PC-9 (cell line): ENCODE data around the gene ZNF420. TPM values are rescaled to one million over a fixed set of nuclear protein-coding genes. Genes with fewer than 3 reads are reported as not detected.

ENCODE experiments used
- BruUV-seq: library from RNA; stranded (reverse); fragments of 400-500 nt; replicated peaks from 2 replicates; lab custom pipeline; 2021; lab: Mats Ljungman, UMichigan
- CTCF ChIA-PET: fragments of 300-600 bp; sonication (Branson Sonifier 250); formaldehyde crosslinking; loops from one replicate; lab custom pipeline; 2022; ENCODE audit warnings: antibody characterized with exemption; lab: Charles Lee
- POLR2A ChIA-PET: fragments of 300-600 bp; sonication (Branson Sonifier 250); formaldehyde crosslinking; loops from one replicate; lab custom pipeline; 2022; ENCODE audit warnings: antibody characterized with exemption; ENCODE audit not compliant: unreplicated experiment; lab: Charles Lee
- DNase-seq, 2 experiments: peaks; one replicate each; pipeline versions ENCODE4 v3.0.0 to v3.0.0-alpha.2; 2015 to 2022; ENCODE audit warnings: mixed read lengths in 1 of 2
- H2AFZ ChIP-seq: fragments of 200-600 bp; sonication (generic); 2 replicates; pipeline ENCODE4 v1.8.1; 2017; ENCODE audit warnings: antibody characterized with exemption
- H3F3A ChIP-seq: fragments of 200-600 bp; sonication (generic); 2 replicates; pipeline ENCODE4 v1.8.1; 2017; ENCODE audit warnings: antibody characterized with exemption, mild to moderate bottlenecking, low read depth; ENCODE audit not compliant: insufficient read depth
- H3K27ac ChIP-seq: fragments of 200-600 bp; sonication (generic); 2 replicates; pipeline ENCODE4 v1.6.1; 2016; ENCODE audit warnings: mixed run types
- H3K27me3 ChIP-seq: fragments of 200-600 bp; sonication (generic); 2 replicates; pipeline ENCODE4 v1.6.1; 2016; ENCODE audit warnings: low read depth, mixed run types; ENCODE audit not compliant: insufficient read depth
- H3K36me3 ChIP-seq: fragments of 200-600 bp; sonication (generic); 2 replicates; pipeline ENCODE4 v1.6.1; 2016; ENCODE audit warnings: low read depth, mixed run types
- H3K4me1 ChIP-seq: fragments of 200-600 bp; sonication (generic); replicated peaks from 2 replicates; pipeline ENCODE4 v1.6.1; 2016; ENCODE audit warnings: mixed run types; ENCODE audit not compliant: insufficient read depth
- H3K4me2 ChIP-seq: fragments of 200-600 bp; sonication (generic); 2 replicates; pipeline ENCODE4 v1.6.1; 2017; ENCODE audit warnings: mixed run types
- H3K4me3 ChIP-seq: fragments of 200-600 bp; sonication (generic); 2 replicates; pipeline ENCODE4 v1.6.1; 2016; ENCODE audit warnings: mixed run types
- H3K79me2 ChIP-seq: fragments of 200-600 bp; sonication (generic); 2 replicates; pipeline ENCODE4 v1.6.1; 2017; ENCODE audit warnings: low read depth, mixed run types
- H3K9me2 ChIP-seq: fragments of 200-600 bp; sonication (generic); 2 replicates; pipeline ENCODE4 v1.8.1; 2017; ENCODE audit warnings: mild to moderate bottlenecking; ENCODE audit not compliant: insufficient read depth
- H3K9me3 ChIP-seq: fragments of 200-600 bp; sonication (generic); 2 replicates; pipeline ENCODE4 v1.8.1; 2016; ENCODE audit warnings: low read depth; ENCODE audit not compliant: insufficient read depth
- H4K20me1 ChIP-seq: fragments of 200-600 bp; sonication (generic); 2 replicates; pipeline ENCODE4 v1.8.1; 2017; ENCODE audit not compliant: insufficient read depth
- EZH2 ChIP-seq: fragments of 200-600 bp; sonication (generic); IDR thresholded peaks from 2 replicates; pipeline ENCODE4 v1.8.0; 2017; ENCODE audit warnings: antibody characterized with exemption, low read depth
- intact Hi-C: fragments of 100-400 bp; cut with micrococcal nuclease; formaldehyde crosslinking; loops from one replicate; pipeline ENCODE4 v1.10.0; 2022; ENCODE audit not compliant: unreplicated experiment
- total RNA-seq: library from RNA; stranded (reverse); gene quantifications from 2 replicates; pipeline ENCODE4 v1.2.3, GENCODE V29; 2021
- TF ChIP-seq, protein P1 (sequence below): fragments of 200-600 bp; sonication (generic); conservative IDR thresholded peaks from 2 replicates; pipeline ENCODE4 v1.6.1; 2017; ENCODE audit warnings: mixed run types, antibody characterized with exemption, mild to moderate bottlenecking, moderate library complexity

ZNF420 gene
- total RNA-seq, 1 experiment from 2014 or later = 4.7 TPM

DNA sequence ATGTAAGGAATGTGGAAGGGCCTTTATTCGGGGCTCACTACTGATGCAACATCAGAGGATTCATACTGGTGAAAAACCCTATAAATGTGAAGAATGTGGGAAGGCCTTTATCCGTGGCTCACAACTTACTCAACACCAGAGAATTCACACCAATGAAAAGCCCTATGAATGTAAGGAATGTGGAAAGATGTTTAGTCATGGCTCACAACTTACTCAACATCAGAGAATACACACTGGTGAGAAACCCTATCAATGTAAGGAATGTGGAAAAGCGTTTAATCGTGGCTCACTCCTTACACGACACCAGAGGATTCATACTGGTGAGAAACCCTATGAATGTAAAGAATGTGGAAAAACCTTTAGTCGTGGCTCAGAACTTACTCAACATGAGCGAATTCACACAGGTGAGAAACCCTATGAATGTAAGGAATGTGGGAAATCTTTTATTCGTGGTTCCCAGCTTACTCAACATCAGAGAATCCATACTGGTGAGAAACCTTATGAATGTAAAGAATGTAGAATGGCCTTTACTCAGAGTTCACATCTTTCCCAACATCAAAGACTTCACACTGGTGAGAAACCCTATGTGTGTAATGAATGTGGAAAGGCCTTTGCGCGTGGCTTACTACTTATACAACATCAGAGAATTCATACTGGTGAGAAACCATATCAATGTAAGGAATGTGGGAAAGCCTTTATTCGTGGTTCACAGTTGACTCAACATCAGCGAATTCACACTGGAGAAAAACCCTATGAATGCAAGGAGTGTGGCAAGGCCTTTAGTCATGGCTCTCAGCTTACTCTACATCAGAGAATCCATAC is 50.0 kb downstream of the ZNF420 start:
- Histone ChIP-seq H3K4me3 (0 out of 2 replicates have a peak overlapping the region, but pooled peaks have one; percentile 19), H3K9me3 (peaks cover 92% of the 10 kb centered on the region), H3K27ac (no peak overlapping the region), H3F3A (peaks cover 20% of the 10 kb centered on the region; the same call in 1 of the 2 replicates), H2AFZ (no peak overlapping the region), H3K4me1 (no peaks in the 10 kb centered on the region), H3K79me2 (no peaks in the 10 kb centered on the region), H3K36me3 (peaks cover 18% of the 10 kb centered on the region), H4K20me1 (no peaks in the 10 kb centered on the region), H3K4me2 (no peak overlapping the region), H3K9me2 (no peaks in the 10 kb centered on the region), H3K27me3 (no peaks in the 10 kb centered on the region)
- CTCF ChIA-PET = no interaction called here
- POLR2A ChIA-PET = no interaction called here
- intact Hi-C loops = no loop called here
- DNase-seq = no peak
- no TSS peak for BruUV-seq
- no peak for TF ChIP-seq EZH2
- TF ChIP-seq, protein P1, sequence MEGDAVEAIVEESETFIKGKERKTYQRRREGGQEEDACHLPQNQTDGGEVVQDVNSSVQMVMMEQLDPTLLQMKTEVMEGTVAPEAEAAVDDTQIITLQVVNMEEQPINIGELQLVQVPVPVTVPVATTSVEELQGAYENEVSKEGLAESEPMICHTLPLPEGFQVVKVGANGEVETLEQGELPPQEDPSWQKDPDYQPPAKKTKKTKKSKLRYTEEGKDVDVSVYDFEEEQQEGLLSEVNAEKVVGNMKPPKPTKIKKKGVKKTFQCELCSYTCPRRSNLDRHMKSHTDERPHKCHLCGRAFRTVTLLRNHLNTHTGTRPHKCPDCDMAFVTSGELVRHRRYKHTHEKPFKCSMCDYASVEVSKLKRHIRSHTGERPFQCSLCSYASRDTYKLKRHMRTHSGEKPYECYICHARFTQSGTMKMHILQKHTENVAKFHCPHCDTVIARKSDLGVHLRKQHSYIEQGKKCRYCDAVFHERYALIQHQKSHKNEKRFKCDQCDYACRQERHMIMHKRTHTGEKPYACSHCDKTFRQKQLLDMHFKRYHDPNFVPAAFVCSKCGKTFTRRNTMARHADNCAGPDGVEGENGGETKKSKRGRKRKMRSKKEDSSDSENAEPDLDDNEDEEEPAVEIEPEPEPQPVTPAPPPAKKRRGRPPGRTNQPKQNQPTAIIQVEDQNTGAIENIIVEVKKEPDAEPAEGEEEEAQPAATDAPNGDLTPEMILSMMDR = no peak

DNA sequence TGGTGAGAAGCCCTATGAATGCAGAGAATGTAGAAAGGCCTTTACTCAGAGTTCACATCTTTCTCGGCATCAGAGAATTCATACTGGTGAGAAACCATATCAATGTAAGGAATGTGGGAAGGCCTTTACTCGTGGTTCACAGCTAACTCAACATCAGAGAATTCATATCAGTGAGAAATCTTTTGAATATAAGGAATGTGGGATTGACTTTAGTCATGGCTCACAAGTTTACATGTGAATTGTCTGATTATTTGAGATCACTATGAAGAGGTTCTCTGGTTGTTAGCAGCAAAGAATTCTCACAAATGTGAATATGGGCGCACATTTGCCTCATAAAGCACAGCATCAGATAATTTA is 50.6 kb downstream of the ZNF420 start:
- intact Hi-C loops = no loop called here
- H3K9me3 ChIP-seq = peaks cover 94% of the 10 kb centered on the region
- BruUV-seq = no TSS peak
- no peak for DNase-seq
- peak overlapping the region; percentile 19; the same call in 1 of the 2 replicates for H3K4me3 ChIP-seq
- H3K79me2 ChIP-seq = no peaks in the 10 kb centered on the region
- CTCF ChIA-PET = no interaction called here
- no peaks in the 10 kb centered on the region for H3K9me2 ChIP-seq
- peaks cover 18% of the 10 kb centered on the region for H3K36me3 ChIP-seq
- no peak for TF ChIP-seq EZH2
- TF ChIP-seq, protein P1 = no peak
- no peak overlapping the region for H2AFZ ChIP-seq
- H3F3A ChIP-seq = peaks cover 20% of the 10 kb centered on the region; the same call in 1 of the 2 replicates
- H3K27ac ChIP-seq = no peak overlapping the region
- no peaks in the 10 kb centered on the region for H3K27me3 ChIP-seq
- no peaks in the 10 kb centered on the region for H4K20me1 ChIP-seq
- no peaks in the 10 kb centered on the region for H3K4me1 ChIP-seq
- no peak overlapping the region for H3K4me2 ChIP-seq
- POLR2A ChIA-PET = no interaction called here

DNA sequence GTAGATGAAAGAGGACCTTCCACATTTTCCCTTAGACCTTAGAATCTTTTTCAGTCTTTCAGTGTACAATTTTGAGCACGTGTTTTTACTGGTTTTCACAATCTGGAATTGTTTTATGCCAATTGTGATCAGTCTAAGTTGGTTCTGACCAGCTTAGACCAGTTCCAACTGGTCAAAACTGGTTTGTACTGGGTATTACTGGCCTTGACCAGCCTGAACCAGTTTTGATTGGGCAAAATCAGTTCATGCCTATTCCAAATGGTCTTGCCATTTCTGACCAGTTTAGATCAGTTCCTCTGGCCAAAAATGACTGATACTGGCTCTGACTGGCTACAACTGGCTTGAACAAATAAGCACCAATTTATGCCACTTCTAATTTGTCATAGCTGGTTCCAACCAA is 57.9 kb downstream of the ZNF420 start:
- BruUV-seq = no TSS peak
- Histone ChIP-seq H3K36me3 (no peaks in the 10 kb centered on the region), H4K20me1 (no peaks in the 10 kb centered on the region), H3K27ac (no peak overlapping the region), H3K27me3 (no peaks in the 10 kb centered on the region), H3F3A (no peaks in the 10 kb centered on the region), H3K9me3 (peaks cover 54% of the 10 kb centered on the region), H3K9me2 (no peaks in the 10 kb centered on the region), H3K4me3 (no peak overlapping the region), H3K4me2 (no peak overlapping the region), H3K4me1 (no peaks in the 10 kb centered on the region), H3K79me2 (no peaks in the 10 kb centered on the region), H2AFZ (no peak overlapping the region)
- TF ChIP-seq EZH2 = no peak
- TF ChIP-seq, protein P1 = no peak
- intact Hi-C loops = no loop called here
- DNase-seq = no peak
- CTCF ChIA-PET = no interaction called here
- POLR2A ChIA-PET = no interaction called here
